Mammary epithelial cell (primary cell): ENCODE measurements around the gene MPC1.

Experiments used
- EZH2 ChIP-seq: IDR thresholded peaks from 2 replicates; pipeline ENCODE4 v1.6.1; 2012; ENCODE audit warnings: low read length, inconsistent platforms, borderline replicate concordance
- TF ChIP-seq, protein P1 (sequence below), 2 donors: IDR thresholded peaks in 1 of 2; conservative IDR thresholded peaks in 1 of 2; 2 replicates each; pipeline ENCODE4 v1.5.1; 2011 to 2012; ENCODE audit warnings: inconsistent platforms in 2 of 2, low read length in 2 of 2, mild to moderate bottlenecking in 2 of 2, control low read depth in 1 of 2, low read depth in 1 of 2; ENCODE audit not compliant: insufficient read depth in 1 of 2; ENCODE audit errors: extremely low read depth in 1 of 2

GRCh38 chr6:166338854-166339253 is 43.9 kb downstream of the MPC1 start:
- TF ChIP-seq EZH2: no peak
- TF ChIP-seq, protein P1, sequence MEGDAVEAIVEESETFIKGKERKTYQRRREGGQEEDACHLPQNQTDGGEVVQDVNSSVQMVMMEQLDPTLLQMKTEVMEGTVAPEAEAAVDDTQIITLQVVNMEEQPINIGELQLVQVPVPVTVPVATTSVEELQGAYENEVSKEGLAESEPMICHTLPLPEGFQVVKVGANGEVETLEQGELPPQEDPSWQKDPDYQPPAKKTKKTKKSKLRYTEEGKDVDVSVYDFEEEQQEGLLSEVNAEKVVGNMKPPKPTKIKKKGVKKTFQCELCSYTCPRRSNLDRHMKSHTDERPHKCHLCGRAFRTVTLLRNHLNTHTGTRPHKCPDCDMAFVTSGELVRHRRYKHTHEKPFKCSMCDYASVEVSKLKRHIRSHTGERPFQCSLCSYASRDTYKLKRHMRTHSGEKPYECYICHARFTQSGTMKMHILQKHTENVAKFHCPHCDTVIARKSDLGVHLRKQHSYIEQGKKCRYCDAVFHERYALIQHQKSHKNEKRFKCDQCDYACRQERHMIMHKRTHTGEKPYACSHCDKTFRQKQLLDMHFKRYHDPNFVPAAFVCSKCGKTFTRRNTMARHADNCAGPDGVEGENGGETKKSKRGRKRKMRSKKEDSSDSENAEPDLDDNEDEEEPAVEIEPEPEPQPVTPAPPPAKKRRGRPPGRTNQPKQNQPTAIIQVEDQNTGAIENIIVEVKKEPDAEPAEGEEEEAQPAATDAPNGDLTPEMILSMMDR (conservative IDR thresholded peaks at IDR 0.05 in 1 of 2, IDR thresholded peaks at IDR 0.05 in 1 of 2; ENCODE audit: extremely low read depth in 1 of 2, insufficient read depth in 1 of 2, low read depth in 1 of 2, low read length in 2 of 2): no peak
